NCI-H146 treated with DMSO at 0.1 percent for 48 hours (cell line): ENCODE data around the gene FSTL4.

Source experiments
- DNase-seq: peaks from one replicate; lab custom pipeline; 2025; ENCODE audit not compliant: unreplicated experiment; lab: John Stamatoyannopoulos, UW

The FSTL4 gene

DNA sequence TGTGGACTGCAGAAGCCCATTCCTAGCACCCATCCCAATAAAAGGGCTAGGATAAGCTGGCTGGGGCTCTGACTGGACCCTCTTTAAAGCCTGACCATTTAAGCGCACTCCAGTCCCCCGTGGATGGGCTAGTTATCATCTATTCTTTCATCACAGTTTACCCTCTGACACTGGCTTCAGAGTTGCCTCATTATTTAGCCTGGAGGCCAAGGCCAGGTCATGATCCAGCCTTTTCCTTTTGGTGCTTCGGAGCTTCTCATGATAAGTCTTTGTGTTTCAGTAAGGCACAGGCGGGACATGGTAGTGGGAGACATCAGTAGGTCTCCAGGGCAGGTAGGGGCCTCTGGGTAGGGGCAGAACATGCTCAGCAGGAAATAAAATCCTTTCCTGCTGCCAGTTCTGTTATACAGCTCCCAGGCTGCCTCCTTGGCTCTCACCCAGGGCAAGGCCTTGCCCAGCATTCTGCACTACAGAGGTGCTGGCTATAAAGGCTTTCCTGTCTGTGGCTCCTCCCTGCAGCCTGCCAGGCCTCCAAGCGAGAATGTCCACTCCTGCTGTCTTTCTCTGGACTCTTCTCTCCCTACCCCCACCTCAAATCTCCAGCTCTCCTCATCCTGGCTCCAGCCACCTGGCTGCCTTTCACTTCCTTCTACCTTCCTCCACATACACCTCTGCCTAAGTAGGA lies 128.8 kb downstream of the FSTL4 start:
- no peak for DNase-seq

DNA sequence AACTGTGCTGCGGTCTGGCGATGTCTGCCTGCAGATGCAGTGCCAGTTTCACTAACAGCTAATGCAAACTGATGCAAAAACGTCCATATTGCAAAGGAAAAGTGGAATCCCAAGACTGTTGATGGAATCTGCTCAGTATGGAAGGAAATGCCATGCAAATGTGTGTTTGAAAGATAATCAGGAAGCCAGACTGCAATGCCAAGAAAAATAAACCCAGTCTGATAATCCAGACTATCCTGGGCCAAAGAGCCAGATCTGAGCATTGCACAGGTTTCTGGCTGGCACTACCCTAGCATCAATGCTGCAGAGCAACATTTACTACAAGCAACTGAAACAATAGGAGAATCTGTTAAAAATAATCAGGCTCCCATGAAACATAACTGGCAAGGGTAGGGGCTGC lies 130.3 kb downstream of the FSTL4 start:
- no peak for DNase-seq

DNA sequence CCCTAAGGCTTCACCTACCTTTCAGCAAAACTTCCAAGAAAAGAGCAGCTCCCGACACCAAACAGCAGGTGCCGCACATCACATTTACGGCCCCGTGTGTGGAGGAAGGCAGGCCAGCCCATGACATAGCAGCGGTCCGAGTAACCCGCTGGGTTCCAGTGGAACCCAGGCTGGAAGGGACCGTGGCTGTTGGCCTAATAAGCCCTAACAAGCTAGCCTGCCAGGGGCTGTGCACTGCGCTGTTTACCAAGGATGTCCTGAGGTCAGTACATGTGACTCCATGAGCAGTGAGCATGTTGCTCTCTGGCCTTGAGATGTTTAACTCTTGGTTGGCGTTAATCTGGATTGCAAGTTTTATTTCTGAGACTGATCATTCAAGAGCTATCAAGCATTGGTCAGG lies 131.5 kb downstream of the FSTL4 start:
- DNase-seq = no peak

DNA sequence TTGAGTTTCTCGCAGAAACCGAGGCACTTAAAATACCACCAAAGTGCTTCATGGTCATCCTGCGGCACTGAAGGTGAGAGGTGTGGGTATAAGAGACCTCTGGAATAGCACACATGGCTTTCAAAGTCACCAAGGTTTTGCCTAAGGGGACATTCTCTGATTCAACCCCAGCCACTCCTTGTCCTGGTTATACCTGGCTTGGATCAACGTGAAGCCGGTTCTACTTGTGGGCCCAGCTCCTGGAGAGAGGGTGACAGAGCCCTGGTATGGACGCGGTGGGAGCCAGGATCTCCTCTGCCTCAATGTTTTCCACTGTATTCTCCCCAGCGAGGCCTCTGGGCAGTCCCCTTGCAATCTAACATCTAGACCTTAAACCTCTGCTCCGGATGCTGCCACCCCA lies 132.0 kb downstream of the FSTL4 start:
- DNase-seq = no peak

DNA sequence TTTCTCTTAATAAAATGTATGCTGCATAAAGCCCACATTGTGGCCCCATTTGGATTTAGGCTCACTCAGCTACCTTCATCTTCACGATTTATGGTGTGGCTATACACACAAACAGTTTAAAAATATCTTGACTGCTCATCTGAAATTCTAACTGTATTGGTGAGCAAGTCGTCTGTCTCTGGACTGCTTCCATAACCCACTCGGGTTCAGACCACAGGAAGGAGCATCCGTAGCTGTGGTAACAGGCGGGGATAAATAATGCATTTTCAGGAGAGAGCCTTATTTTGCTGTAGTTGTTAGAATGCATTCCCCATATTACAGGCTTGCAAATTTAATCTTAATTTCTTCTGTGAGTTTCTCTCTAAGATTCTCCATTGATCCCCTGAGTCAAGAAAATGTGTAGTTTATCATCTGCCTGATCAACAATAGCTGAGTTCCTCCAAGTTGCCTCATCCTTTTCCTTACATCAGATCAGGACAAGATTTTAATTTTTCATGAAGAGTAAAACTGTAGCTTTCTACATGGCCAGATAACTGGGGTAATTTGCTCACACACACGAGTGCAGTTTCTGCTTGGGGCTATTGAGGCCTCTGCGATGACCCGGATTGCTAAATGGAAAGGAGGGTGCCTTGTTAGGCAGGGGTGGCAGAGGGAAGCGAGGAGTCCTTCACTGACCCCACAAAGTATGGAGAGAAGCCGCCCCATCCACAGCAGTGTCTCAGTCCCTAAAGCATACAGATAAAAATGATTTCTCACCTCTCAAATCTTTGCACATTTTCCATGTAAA lies 133.9 kb downstream of the FSTL4 start:
- no peak for DNase-seq

DNA sequence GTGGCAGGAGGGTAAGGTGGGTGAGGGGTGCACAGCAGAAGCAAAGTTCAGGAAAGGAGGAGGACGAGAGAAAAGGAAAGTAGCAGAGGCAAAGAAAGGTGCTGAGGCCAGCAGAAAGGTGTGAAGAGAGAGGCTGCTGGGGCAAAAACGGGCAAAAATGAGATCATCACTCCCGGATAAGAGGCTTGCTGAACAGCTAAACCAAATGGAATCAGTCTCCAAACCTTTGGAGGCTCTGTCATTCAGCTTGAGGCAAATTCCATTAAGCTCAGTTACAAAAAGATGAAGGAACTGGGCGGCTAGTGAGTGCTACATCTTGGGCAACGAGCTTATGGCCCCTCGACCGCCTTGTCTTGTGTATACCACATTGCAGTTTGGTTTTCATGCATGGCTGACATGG lies 136.4 kb downstream of the FSTL4 start:
- DNase-seq = no peak

DNA sequence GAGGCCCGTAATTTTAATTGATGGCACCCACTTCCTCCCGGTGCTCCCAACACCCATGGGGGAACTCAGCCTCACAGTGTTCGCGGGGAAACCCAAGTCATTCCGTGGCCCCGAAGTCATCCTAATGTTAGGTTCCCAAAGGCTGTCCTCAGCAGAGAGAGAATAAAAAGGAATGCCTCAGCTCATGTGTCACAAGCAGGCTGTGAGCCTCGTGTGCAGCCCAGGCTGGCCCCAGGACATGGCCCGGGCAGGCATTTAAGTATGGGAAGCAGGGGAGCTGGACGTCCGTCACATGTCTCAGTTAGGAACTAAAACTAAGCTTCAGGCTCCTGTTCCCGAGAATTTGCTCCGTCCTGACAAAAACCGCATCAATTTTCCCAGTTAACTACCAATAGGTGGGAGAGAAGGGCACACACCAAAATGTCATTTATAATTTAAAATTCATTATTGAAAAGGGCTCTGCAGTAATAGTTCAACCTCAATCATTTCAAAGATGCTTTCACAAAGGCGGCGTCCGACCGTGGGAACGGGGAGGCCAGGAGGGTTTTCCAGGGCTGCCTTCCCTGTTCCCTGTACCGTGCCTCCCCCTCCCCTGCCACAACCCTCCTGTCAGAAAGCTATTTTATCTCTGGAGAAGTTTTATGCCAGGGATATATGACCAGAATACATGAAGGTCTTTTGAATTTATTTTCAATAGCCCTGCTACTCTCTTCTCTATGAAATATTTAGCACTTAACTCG lies 137.3 kb downstream of the FSTL4 start:
- DNase-seq = no peak

DNA sequence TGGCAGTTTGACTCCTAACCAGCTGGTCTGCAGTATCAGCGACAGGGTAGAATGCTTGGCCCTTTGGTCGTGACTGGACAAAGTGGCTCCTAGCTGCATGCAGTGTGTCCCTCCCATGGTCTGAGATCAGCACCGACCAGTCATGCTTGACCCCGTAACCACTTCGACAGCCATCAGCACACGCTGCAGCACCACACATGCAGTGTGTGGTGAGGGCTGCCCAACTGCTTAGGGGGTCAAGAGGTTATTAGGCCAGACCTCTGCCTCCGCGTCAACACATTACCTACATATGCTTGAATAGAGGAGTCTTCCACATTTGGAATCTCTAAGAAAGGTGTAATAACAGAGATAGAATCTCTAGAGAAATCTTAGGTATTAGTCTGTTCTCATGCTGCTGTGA lies 139.1 kb downstream of the FSTL4 start:
- DNase-seq = no peak

DNA sequence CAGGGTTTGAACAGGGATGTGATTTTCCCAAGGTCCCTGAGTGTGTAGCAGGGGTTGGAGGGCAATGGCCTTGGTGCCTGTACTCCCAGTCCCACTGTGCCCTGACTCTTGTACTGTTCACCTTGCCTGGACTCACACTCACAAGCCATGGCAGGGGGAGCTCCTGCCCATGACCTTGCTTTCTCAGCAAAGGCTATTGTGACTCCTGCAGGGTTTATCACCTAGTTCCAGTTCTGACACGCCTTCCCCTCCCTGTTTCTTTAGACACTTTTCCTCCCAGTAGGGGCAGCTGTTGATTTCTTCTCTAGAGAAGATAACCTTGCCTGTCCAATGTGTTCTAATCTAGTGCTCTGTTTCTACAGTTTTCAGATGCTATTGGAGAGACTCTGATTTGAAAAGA lies 139.5 kb downstream of the FSTL4 start:
- DNase-seq = no peak

DNA sequence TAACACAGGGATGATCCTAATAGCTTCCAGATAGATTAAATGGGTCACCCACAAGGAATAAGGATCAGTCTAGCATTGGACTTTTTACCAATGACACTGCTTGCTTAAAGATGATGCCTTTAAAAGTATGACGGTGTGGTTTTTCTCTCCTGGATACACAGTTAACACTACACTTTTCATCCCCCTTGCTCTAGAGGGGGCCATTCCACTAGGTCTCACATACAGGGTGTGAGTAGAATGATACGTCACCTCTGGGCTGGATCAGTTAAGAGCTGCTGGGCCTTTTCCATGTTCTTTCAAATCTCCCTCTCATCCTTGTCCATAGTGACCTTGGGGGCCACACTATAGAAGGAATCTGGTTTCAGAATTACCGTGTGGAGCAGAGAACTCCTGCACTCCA lies 140.6 kb downstream of the FSTL4 start:
- no peak for DNase-seq

DNA sequence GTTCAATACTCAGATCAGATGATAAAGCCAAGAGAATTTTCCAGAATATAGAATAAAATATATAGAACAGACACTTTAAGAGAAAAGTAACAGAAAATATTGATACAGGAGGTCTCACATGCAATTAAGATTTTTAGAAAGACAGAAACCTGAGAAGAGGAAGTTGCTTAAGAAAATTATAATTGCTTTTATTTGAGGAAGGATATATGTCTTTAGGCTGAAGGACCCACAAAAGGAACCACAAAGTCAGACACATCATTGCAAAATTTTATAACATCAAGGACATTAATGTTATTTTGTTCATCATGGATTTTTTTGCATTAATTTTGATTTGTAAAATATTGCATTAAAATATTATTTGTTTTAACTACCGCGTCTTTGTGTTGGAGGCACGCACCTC lies 141.5 kb downstream of the FSTL4 start:
- DNase-seq = no peak

DNA sequence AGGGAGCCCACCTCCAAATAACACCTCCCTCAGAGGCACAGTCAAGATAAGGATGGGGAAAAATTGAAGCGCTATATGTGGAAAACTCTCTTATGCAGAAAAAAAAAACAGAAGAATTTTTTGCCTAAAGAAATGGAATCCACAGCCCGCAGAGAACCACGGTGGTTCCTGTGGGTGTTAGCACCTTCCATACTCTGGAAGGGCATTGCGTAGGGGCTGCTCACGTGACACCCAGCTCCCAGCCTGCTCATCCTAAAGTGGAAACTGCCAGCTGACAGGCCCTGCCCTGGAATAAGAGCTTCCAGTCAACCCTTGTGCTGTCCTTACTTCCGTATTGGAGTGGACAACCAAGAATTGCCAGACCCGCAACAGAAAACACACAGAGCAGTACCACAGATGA lies 142.5 kb downstream of the FSTL4 start:
- no peak for DNase-seq

DNA sequence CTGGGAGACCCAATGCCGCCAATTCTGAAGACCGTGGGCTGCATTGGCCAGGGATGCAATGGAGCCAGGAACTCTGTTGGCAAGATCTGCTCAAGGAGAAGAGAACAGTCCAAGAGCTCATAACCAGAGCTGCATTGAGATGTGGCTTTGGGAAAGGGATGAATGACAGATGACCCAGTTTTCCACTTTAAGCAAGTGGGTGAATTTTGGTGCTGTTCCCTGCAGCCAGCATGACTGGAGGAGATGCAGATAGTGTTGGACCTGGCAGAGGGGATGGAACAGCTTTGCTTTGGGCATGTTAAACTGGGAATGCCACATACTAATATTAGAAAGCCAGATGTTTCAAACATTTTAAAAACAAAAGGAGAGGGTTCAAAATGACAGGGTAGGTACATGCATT lies 143.1 kb downstream of the FSTL4 start:
- no peak for DNase-seq

DNA sequence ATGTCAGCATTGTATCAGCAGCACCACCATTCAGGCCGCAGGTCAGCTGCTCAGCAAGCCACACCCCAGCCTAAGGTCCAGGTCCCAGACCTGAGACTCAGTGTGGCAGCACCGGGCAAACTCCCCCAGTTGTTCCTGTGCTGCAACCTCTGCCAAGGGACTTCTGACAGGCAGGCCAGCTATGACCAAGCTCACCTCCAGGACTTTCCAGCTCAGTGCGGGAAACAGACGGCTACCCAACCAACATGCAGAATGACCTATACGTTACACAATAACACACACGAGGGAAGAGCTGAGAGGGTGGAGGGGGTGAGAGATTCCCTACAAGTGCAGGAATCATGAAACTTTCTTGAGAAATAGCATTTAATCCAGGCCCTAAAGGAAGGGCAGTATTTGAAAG lies 143.7 kb downstream of the FSTL4 start:
- DNase-seq = no peak

DNA sequence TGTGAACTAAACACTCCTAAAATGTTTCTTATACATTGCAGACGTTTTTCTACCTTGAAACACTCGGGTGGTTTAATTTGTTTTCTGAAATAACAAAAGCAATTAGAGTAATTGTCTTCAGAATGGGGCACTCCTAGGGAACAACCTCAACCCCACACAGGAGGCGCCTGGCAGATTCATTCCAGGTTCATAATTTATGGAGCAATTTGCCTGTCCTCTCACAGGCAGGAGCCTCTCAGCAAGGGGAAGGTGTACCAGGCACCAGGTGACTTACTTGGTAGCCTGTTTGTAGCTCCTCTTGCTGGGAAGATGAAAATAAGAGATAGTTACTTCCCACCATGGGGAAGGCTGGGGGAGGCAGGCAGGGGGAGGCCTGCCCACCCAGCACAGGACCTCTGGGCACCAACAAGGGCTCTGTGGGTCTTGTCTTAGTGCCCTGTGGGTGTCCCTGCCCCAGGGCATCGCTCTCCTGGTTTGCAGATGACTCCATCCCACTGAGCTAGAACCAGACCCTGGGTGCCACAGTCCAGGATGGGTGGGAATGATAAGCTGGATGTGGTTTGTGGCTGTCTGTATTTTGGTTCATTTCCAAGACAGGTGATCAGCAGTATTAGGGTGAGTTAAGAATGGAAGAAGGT lies 144.4 kb downstream of the FSTL4 start:
- peak; percentile 6 for DNase-seq

DNA sequence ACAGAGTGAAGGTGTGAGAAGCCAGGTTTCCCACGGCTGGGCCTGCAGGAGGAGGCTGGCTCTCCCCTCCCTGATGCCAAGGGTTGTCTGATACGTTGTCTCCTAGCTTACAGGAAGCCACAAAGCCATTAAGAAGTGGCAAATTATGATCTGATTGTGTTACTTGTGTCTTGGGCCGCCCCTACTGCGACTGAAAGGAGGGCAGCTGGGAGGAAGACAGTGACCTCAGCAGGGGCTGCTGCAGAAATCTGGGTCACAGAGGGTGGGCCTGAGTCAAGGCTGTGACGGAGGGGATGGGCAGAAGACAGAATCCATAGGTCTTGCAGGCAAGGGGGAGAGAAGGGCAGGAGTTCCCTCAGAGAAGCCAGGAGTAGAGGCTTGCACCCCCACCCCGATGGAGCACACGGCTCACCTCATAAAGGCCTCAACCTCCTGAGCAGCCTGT lies 145.0 kb downstream of the FSTL4 start:
- no peak for DNase-seq

DNA sequence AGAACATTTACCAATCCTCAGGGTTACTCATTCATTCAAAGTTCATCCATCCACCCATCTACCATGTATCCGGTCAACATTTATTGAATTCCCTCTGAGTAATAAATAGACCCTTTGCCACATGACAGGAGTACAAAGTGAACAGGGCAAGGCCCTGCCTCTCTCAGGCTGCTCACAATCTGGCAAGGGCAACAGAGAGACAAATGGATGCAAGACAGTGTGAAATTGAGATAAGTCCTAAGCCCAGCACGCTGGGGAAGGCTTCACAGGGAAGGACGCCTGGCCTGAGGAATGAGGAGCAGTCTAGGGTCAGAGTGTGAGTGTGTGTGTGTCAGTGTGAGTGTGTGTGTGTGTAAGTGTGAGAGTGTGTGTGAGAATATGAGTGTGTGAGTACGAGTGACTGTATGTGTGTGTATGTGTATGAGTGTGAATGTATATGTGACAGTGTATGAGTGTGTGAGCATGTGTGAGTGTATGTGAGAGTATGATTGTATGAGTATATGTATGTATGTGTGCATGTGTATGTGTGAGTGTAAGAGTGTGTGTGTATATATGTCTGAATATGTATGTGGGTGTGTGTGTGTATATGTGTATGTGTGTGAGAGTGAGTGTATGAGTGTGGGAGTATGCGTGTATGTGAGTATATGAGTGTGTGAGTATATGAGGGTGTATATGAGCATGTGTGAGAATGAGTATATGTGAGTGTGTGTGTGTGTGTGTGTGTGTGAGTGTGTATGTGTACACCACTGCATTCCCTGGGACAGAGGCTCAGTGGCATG lies 145.6 kb downstream of the FSTL4 start:
- DNase-seq = no peak

DNA sequence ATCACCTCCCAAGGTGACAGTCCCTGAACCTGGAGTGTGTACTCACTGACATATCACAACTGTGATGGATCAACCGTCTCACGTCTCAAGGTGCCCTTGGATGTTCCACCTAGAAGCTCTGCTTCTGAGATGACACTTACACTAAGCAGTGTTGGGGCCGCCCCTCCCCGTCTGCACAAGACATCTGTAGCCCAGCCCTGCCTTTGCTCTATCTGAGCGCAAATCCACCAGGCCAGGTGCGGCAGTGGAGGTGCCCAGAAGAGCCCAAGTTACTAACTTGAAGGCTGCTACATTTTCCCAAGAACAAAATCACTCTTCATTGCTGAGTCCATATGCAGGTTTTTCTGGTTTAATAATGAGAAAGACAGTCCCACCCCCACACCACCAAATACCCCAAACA lies 148.3 kb downstream of the FSTL4 start:
- DNase-seq = no peak

DNA sequence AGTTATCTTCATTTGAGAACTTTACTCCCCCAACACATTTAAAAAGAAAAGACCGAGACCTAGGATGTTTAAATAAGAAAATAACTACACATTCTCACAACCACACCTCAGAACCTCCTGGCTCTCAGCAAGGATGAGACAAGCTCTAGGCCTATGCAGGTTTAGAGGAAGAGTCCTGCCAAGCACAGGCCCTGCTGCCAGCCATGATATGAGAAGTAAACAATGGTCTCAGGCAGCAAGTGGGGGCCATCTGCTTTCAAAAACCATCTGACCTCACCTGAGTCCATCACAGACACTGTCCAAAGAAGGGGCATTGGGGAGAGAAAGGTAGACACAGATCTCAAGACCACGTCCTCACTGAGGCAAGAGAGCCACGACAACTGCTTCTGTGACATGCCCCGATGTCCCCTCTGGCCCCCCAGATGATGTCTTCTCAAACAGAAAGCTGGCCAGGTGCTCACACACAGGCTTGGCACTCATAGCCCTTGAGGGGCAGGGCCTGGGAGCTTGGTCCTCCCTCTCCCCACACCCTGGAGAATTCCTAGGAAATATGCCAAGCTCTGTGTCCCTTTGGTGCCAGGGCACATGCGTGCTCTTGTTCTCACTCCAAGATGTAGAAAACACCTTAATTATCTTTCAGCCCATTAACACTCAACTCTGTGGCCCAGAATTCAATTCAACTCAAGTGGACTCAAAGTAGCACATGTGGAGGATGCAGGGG lies 150.4 kb downstream of the FSTL4 start:
- DNase-seq = no peak

DNA sequence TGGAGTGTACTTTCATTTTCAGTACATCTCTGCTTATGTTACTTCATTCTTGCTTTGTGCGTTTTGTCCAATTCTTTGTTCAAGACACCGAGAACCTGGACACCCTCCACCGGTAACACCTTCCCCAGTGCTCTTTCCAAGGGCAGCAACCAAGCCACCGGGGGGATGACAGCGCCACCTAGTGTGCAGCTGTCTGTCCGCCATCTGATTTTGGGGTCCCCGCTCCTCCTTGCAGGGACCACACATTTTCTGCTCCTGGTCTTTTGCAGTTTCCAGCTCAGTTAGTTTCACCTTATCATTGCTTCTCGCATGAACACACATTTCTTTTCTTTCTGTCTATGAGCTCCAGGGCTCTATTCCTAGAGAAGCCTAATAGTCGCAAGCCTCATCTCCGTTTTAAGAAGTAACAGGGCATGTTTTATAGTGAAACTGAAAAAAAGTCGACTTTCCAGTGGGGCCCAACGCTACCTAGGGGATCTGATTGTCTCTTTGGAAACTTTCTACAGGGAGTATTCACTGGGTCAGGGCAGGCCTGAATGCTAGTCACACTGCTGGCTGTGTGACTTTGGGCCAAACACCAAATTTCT lies 152.1 kb downstream of the FSTL4 start:
- DNase-seq = no peak
